HepG2 (cell line): ENCODE data around the gene CTDSPL2. TPM values are rescaled to one million over a fixed set of nuclear protein-coding genes. Genes with fewer than 3 reads are reported as not detected.
A peak's percentile ranks its signal among the peaks of the same experiment; 100 is the strongest.

ENCODE experiments used
- ELF1 ChIP-seq: sonication (generic); formaldehyde crosslinking; IDR thresholded peaks from 2 replicates; pipeline ENCODE4 v1.4.0; 2020; ENCODE audit warnings: missing genetic modification reagents
- IRF2 ChIP-seq: IDR thresholded peaks from 2 replicates; pipeline ENCODE4 v1.6.1; 2018; ENCODE audit warnings: missing genetic modification reagents, missing compliant biosample characterization
- KAT7 ChIP-seq: IDR thresholded peaks from 2 replicates; pipeline ENCODE4 v1.6.1; 2018; ENCODE audit warnings: borderline replicate concordance, missing compliant biosample characterization
- KLF9 ChIP-seq: IDR thresholded peaks from 2 replicates; pipeline ENCODE4 v1.6.1; 2016; ENCODE audit warnings: low read depth
- MEIS1 ChIP-seq: sonication (generic); formaldehyde crosslinking; IDR thresholded peaks from 2 replicates; pipeline ENCODE4 v1.9.0; 2021; ENCODE audit warnings: mild to moderate bottlenecking, missing genetic modification reagents, moderate library complexity, borderline replicate concordance
- NFE2L2 ChIP-seq: fragments of 150-350 bp; IDR thresholded peaks from 2 replicates; pipeline ENCODE4 v1.6.1; 2014; ENCODE audit warnings: low read length
- PAWR ChIP-seq: sonication (generic); formaldehyde crosslinking; IDR thresholded peaks from 2 replicates; pipeline ENCODE4 v1.4.0; 2020; ENCODE audit warnings: missing genetic modification reagents, mild to moderate bottlenecking, borderline replicate concordance
- POLR2A ChIP-seq, 2 experiments: IDR thresholded peaks; 2 replicates each; pipeline ENCODE4 v1.6.1; 2011; ENCODE audit warnings: low read depth in 2 of 2, low read length in 2 of 2, mild to moderate bottlenecking in 1 of 2, moderate library complexity in 1 of 2; ENCODE audit not compliant: insufficient read depth in 1 of 2
- ZMAT3 ChIP-seq: sonication (generic); formaldehyde crosslinking; conservative IDR thresholded peaks from 2 replicates; pipeline ENCODE4 v1.7.0; 2021; ENCODE audit warnings: missing genetic modification reagents
- ZNF160 ChIP-seq: sonication (generic); formaldehyde crosslinking; IDR thresholded peaks from 2 replicates; pipeline ENCODE4 v1.8.0; 2022; ENCODE audit warnings: mild to moderate bottlenecking, inconsistent platforms, missing genetic modification reagents
- ZNF446 ChIP-seq: sonication (generic); formaldehyde crosslinking; IDR thresholded peaks from 2 replicates; pipeline ENCODE4 v1.5.0; 2020; ENCODE audit warnings: mild to moderate bottlenecking, missing genetic modification reagents
- ZNF512B ChIP-seq: sonication (generic); formaldehyde crosslinking; IDR thresholded peaks from 2 replicates; pipeline ENCODE4 v1.5.1; 2020; ENCODE audit warnings: missing genetic modification reagents, mild to moderate bottlenecking, borderline replicate concordance
- ZNF687 ChIP-seq: sonication (generic); formaldehyde crosslinking; IDR thresholded peaks from 2 replicates; pipeline ENCODE4 v1.5.1; 2020; ENCODE audit warnings: mild to moderate bottlenecking, missing genetic modification reagents, moderate library complexity
- polyA plus RNA-seq, 8 experiments: library from polyadenylated mRNA; depleted of rRNA in 3 of 8; stranded (reverse) in 7 of 8; unstranded in 1 of 8; fragments of >200 nt; fragmentation: Illumina TruSeq in 4 of 8; extraction: Trizol in 4 of 8; gene quantifications; 2 replicates each; pipeline versions ENCODE4 v1.2.1 to v1.2.3, GENCODE V29; 2011 to 2016; ENCODE audit warnings: low read depth in 4 of 8, missing spikeins in 1 of 8, mixed read lengths in 1 of 8; ENCODE audit not compliant: insufficient read depth in 1 of 8
- total RNA-seq, 5 experiments: library from RNA; depleted of rRNA; stranded (reverse); fragments of >200 nt; fragmentation: Illumina TruSeq; extraction: Trizol; gene quantifications; 2 replicates each; pipeline ENCODE4 v1.2.3, GENCODE V29; 2016; ENCODE audit warnings: low read depth in 1 of 5
- TF ChIP-seq, protein P1 (sequence below): sonication (generic); formaldehyde crosslinking; IDR thresholded peaks from 2 replicates; pipeline ENCODE4 v1.5.1; 2020; ENCODE audit warnings: missing genetic modification reagents, mild to moderate bottlenecking, borderline replicate concordance
- TF ChIP-seq, protein P2 (sequence below): sonication (generic); formaldehyde crosslinking; IDR thresholded peaks from 2 replicates; pipeline ENCODE4 v1.4.0; 2020; ENCODE audit warnings: missing genetic modification reagents, borderline replicate concordance
- TF ChIP-seq, protein P3 (sequence below): sonication (generic); formaldehyde crosslinking; IDR thresholded peaks from 2 replicates; pipeline ENCODE4 v1.8.0; 2022; ENCODE audit warnings: mild to moderate bottlenecking, missing genetic modification reagents

Gene CTDSPL2
- total and polyA plus RNA-seq, 2 of the 13 experiments (the other 11 are each of a cell fraction or from before 2014, with no cell fraction given): 37.4 to 56.2 TPM

- TF ChIP-seq ZMAT3 (CRISPR knock-in tag) (peak; percentile 75), KLF9 (CRISPR knock-in tag) (peak; percentile 42), NFE2L2 (no peak), ZNF512B (CRISPR knock-in tag) (no peak), POLR2A (IDR thresholded peaks at IDR 0.05; ENCODE audit: insufficient read depth in 1 of 2, low read depth in 2 of 2, low read length in 2 of 2) (peak; percentile 86 to 94), IRF2 (0 out of 2 replicates have a peak, but pooled peaks have one; percentile 62), PAWR (CRISPR knock-in tag) (no peak), ZNF160 (CRISPR knock-in tag) (peak; percentile 34; the same call in 1 of the 2 replicates), ZNF446 (CRISPR knock-in tag) (0 out of 2 replicates have a peak, but pooled peaks have one; percentile 56), MEIS1 (CRISPR knock-in tag) (no peak), ELF1 (CRISPR knock-in tag) (peak; percentile 59), ZNF687 (peak; percentile 89), KAT7 (CRISPR knock-in tag) (peak; percentile 89; the same call in 1 of the 2 replicates)
- TF ChIP-seq, protein P1, sequence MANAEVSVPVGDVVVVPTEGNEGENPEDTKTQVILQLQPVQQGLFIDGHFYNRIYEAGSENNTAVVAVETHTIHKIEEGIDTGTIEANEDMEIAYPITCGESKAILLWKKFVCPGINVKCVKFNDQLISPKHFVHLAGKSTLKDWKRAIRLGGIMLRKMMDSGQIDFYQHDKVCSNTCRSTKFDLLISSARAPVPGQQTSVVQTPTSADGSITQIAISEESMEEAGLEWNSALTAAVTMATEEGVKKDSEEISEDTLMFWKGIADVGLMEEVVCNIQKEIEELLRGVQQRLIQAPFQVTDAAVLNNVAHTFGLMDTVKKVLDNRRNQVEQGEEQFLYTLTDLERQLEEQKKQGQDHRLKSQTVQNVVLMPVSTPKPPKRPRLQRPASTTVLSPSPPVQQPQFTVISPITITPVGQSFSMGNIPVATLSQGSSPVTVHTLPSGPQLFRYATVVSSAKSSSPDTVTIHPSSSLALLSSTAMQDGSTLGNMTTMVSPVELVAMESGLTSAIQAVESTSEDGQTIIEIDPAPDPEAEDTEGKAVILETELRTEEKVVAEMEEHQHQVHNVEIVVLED (CRISPR knock-in tag): peak; percentile 15; the same call in 1 of the 2 replicates
- TF ChIP-seq, protein P2, sequence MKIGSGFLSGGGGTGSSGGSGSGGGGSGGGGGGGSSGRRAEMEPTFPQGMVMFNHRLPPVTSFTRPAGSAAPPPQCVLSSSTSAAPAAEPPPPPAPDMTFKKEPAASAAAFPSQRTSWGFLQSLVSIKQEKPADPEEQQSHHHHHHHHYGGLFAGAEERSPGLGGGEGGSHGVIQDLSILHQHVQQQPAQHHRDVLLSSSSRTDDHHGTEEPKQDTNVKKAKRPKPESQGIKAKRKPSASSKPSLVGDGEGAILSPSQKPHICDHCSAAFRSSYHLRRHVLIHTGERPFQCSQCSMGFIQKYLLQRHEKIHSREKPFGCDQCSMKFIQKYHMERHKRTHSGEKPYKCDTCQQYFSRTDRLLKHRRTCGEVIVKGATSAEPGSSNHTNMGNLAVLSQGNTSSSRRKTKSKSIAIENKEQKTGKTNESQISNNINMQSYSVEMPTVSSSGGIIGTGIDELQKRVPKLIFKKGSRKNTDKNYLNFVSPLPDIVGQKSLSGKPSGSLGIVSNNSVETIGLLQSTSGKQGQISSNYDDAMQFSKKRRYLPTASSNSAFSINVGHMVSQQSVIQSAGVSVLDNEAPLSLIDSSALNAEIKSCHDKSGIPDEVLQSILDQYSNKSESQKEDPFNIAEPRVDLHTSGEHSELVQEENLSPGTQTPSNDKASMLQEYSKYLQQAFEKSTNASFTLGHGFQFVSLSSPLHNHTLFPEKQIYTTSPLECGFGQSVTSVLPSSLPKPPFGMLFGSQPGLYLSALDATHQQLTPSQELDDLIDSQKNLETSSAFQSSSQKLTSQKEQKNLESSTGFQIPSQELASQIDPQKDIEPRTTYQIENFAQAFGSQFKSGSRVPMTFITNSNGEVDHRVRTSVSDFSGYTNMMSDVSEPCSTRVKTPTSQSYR (CRISPR knock-in tag): no peak
- TF ChIP-seq, protein P3, sequence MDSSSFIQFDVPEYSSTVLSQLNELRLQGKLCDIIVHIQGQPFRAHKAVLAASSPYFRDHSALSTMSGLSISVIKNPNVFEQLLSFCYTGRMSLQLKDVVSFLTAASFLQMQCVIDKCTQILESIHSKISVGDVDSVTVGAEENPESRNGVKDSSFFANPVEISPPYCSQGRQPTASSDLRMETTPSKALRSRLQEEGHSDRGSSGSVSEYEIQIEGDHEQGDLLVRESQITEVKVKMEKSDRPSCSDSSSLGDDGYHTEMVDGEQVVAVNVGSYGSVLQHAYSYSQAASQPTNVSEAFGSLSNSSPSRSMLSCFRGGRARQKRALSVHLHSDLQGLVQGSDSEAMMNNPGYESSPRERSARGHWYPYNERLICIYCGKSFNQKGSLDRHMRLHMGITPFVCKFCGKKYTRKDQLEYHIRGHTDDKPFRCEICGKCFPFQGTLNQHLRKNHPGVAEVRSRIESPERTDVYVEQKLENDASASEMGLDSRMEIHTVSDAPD: no peak
These were observed 109.0 kb downstream of the CTDSPL2 start (continued) for GRCh38 chr15:44536302-44536961.
